C4-2B (cell line): Measurements from ENCODE around the gene IHH.

ENCODE experiments used
- H3K27ac ChIP-seq: fragments of 450-650 bp; 2 replicates; pipeline ENCODE4 v1.5.1; 2017
- ZFX ChIP-seq: fragments of 450-650 bp; IDR thresholded peaks from 2 replicates; pipeline ENCODE4 v1.6.1; 2017
- TF ChIP-seq, protein P1 (sequence below): fragments of 450-650 bp; conservative IDR thresholded peaks from 2 replicates; pipeline ENCODE4 v1.5.1; 2017; ENCODE audit warnings: mild to moderate bottlenecking

The IHH gene

GRCh38 chr2:219060821-219061791, at the start of gene IHH:
TSS of gene IHH (minus strand) at chr2:219060921. CDS start at chr2:219060467, 454 bp downstream.
- TF ChIP-seq ZFX, result no peak
- TF ChIP-seq, protein P1, sequence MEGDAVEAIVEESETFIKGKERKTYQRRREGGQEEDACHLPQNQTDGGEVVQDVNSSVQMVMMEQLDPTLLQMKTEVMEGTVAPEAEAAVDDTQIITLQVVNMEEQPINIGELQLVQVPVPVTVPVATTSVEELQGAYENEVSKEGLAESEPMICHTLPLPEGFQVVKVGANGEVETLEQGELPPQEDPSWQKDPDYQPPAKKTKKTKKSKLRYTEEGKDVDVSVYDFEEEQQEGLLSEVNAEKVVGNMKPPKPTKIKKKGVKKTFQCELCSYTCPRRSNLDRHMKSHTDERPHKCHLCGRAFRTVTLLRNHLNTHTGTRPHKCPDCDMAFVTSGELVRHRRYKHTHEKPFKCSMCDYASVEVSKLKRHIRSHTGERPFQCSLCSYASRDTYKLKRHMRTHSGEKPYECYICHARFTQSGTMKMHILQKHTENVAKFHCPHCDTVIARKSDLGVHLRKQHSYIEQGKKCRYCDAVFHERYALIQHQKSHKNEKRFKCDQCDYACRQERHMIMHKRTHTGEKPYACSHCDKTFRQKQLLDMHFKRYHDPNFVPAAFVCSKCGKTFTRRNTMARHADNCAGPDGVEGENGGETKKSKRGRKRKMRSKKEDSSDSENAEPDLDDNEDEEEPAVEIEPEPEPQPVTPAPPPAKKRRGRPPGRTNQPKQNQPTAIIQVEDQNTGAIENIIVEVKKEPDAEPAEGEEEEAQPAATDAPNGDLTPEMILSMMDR, result no peak
- no peak within 1 kb of the TSS for H3K27ac ChIP-seq

DNA sequence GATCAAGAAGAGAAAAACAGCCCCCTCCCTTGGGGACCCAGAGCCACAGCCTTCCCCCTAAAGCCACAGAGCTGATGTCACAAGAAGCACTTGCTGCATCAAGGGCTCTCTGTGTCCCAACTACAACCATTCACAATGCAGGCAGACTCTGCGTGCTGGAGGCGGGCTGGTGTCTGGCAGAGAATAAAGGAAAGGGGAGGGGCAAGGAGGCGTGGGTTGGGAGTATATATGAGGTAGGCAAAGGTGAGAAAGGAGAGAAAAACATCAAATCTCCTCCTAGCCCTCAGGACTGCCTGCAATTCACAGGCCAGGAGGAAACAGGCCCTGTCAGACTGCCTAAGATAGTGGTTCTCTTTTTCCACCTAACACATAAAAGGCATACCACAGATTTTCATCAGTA, 48.8 kb upstream of the IHH start:
- TF ChIP-seq, protein P1, result no peak
- TF ChIP-seq ZFX, result no peak
- no peak overlapping the region for H3K27ac ChIP-seq

DNA sequence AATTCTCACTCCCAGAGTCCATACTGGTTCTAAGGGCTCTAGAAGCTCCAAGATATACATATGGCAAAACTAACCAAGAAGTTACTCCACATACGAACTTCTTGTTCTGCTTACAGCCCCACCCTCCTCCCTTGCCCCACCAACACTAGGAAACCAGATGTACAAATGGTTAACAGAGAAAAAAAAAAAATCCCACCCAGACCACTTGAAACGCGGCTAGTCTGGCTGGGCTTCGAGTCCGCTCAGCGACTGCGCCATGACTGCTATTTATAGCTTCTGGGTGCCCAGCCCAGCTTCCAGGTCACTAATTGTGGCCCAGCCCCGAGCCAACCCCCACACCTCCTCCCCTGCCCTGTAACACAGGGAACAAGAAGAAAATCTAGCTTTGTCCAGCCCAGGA, 47.0 kb upstream of the IHH start:
- TF ChIP-seq ZFX, result no peak
- TF ChIP-seq, protein P1, result no peak
- no peak overlapping the region for H3K27ac ChIP-seq

DNA sequence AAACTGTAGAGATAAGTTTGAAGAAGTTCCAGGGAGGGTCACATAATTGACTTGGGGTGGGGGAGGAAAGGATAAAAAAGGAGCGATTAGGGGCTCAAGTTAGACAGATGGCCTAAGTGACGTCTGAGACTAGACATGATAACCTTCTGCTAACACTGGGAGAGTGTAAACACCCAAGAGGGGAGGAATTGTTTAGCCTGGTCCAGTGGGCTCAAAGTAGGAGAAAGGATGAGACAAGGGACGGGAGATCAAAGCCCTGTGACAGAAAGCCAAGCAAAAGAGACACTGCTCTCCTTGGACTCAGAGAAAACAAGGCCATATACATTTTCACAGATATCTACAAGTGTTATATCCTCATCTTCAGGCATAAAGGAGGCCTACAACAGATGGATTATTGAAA, 45.5 kb upstream of the IHH start:
- no peak for TF ChIP-seq ZFX
- TF ChIP-seq, protein P1, result no peak
- no peak overlapping the region for H3K27ac ChIP-seq

- TF ChIP-seq, protein P1, result peak; percentile 89
- TF ChIP-seq ZFX, result no peak
- H3K27ac ChIP-seq, result no peak overlapping the region
These were observed 43.6 kb upstream of the IHH start for GRCh38 chr2:219104107-219105035.

GRCh38 chr2:219099329-219099728, 38.6 kb upstream of the IHH start:
- no peak overlapping the region for H3K27ac ChIP-seq
- TF ChIP-seq, protein P1, result no peak
- no peak for TF ChIP-seq ZFX
